Chondrocyte (in vitro differentiated cells): ENCODE results near the gene RADIL. TPM values are rescaled to one million over a fixed set of nuclear protein-coding genes. Genes with fewer than 3 reads are reported as not detected.

Experiments
- DNase-seq: peaks from one replicate; pipeline ENCODE4 v3.0.0; 2021; ENCODE audit warnings: mixed read lengths, low spot score
- H3K27ac Mint-ChIP-seq: one replicate; pipeline ENCODE4 v1.8.0; 2021; ENCODE audit warnings: mild to moderate bottlenecking, moderate library complexity, mixed read lengths; ENCODE audit not compliant: unreplicated experiment
- H3K27me3 Mint-ChIP-seq: 2 replicates; pipeline ENCODE4 v1.8.0; 2021; ENCODE audit warnings: low read depth, mixed read lengths
- H3K36me3 Mint-ChIP-seq: 2 replicates; pipeline ENCODE4 v1.8.0; 2021; ENCODE audit warnings: low read depth, mixed read lengths
- H3K4me1 Mint-ChIP-seq: 2 replicates; pipeline ENCODE4 v1.8.0; 2021; ENCODE audit warnings: low read depth, mild to moderate bottlenecking, mixed read lengths
- H3K4me3 Mint-ChIP-seq: one replicate; pipeline ENCODE4 v1.8.0; 2021; ENCODE audit warnings: mild to moderate bottlenecking, moderate library complexity, mixed read lengths; ENCODE audit not compliant: unreplicated experiment
- H3K9me3 Mint-ChIP-seq: 2 replicates; pipeline ENCODE4 v1.8.0; 2021; ENCODE audit warnings: low read depth, mixed read lengths
- total RNA-seq: library from RNA; stranded (reverse); gene quantifications from 3 replicates; pipeline ENCODE4 v1.2.1, GENCODE V29; 2021
- TF ChIP-seq, protein P1 (sequence below): fragments of 200-600 bp; sonication (generic); IDR thresholded peaks from 2 replicates; pipeline ENCODE4 v1.5.0; 2021; ENCODE audit warnings: antibody characterized with exemption, mild to moderate bottlenecking, moderate library complexity

Gene RADIL
- total RNA-seq, 1 donor from 2014 or later, result 1.2 TPM

DNA sequence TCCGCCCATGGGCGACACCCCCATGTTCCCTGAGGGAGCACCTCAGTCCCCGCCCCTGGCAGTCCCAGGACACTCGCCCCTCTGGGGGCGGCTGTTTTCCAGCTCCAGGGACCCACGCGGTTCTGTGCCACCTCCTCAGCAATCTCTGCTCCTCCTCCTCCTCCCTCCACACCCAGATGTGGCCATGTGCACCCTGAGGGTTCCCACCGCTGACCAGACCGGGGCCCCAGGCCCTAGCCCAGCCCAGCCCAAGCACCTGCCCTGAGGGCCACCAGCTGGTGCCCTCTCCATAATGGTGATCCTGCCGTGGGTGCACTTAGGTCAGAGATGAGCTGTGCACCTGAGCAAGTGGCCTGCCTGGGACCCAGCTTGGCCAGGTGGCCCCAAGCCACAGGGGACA is 83.0 kb downstream of the RADIL start:
- TF ChIP-seq, protein P1, sequence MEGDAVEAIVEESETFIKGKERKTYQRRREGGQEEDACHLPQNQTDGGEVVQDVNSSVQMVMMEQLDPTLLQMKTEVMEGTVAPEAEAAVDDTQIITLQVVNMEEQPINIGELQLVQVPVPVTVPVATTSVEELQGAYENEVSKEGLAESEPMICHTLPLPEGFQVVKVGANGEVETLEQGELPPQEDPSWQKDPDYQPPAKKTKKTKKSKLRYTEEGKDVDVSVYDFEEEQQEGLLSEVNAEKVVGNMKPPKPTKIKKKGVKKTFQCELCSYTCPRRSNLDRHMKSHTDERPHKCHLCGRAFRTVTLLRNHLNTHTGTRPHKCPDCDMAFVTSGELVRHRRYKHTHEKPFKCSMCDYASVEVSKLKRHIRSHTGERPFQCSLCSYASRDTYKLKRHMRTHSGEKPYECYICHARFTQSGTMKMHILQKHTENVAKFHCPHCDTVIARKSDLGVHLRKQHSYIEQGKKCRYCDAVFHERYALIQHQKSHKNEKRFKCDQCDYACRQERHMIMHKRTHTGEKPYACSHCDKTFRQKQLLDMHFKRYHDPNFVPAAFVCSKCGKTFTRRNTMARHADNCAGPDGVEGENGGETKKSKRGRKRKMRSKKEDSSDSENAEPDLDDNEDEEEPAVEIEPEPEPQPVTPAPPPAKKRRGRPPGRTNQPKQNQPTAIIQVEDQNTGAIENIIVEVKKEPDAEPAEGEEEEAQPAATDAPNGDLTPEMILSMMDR, result no peak
- no peaks in the 10 kb centered on the region for H3K27me3 Mint-ChIP-seq
- no peak overlapping the region for H3K27ac Mint-ChIP-seq
- H3K4me3 Mint-ChIP-seq, result no peak overlapping the region
- no peaks in the 10 kb centered on the region for H3K9me3 Mint-ChIP-seq
- DNase-seq, result no peak
- H3K4me1 Mint-ChIP-seq, result no peaks in the 10 kb centered on the region
- H3K36me3 Mint-ChIP-seq, result peaks cover 1% of the 10 kb centered on the region

DNA sequence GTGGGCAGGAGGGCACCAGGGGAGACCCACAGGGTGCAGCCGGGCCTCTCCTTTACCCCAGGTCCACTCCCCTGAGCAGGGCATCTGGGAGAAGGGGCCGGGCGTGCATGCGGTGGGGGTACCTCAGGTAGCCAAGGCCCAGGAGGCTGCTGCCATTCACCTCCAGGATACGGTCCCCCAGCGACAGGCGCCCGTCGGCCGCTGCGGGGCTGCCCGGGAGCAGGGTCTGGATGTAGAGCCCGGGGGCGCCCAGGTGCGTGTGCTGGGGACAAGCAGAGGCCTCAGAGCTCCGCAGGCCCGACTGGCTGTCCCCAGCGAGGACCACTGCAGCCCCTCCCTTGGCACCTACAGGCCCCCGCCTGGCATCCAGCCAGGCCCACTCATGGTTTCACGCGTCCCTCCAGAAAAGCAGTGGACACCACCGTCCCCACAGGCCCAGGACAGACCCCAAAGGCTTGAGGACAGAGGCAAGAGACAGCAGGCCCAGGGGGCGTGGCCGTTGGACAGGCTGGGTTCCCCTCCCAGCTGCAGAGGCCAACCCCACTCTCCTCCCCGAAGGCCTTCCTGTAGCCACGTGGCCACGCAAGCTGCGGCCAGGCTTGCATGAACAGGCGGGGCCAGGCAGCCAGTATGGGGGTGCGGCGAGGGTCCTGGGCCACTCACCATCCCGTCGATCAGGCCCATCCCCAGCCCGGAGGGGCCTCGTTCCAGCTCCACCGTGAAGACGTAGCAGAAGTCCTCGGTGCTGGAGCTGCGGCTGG is 83.8 kb downstream of the RADIL start:
- Mint-ChIP-seq H3K36me3 (peaks cover 1% of the 10 kb centered on the region), H3K27ac (no peak overlapping the region), H3K27me3 (no peaks in the 10 kb centered on the region), H3K4me3 (no peak overlapping the region), H3K4me1 (no peaks in the 10 kb centered on the region), H3K9me3 (no peaks in the 10 kb centered on the region)
- DNase-seq, result no peak
- TF ChIP-seq, protein P1, result no peak

DNA sequence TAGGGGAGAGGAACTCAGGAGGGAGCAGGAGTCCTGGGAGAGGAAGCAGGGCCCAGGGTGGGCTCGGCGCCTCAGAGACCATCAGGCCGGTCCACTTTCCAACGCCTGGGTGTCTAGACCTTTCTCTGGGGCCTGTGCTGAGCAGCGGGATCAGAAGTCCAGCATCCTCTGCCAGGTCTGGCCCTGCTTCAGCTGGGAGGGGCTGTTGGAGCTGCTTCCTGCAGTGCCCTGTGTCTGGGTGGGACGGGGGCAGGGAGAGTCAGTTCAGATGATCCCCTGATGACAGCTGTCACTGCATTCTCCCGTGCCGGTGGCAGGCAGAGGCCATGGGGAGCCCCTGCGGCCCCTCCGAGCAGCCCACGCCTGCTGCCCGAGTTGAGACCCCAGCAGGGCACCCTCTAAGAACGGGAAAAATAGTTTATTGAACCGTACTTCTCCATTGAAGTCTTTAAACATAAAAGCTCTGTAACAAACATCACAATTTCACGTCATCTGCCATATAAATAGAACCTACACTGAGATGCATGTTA is 84.7 kb downstream of the RADIL start:
- no peaks in the 10 kb centered on the region for H3K27me3 Mint-ChIP-seq
- H3K4me1 Mint-ChIP-seq, result no peaks in the 10 kb centered on the region
- TF ChIP-seq, protein P1, result no peak
- H3K27ac Mint-ChIP-seq, result no peak overlapping the region
- peaks cover 4% of the 10 kb centered on the region for H3K36me3 Mint-ChIP-seq
- no peak overlapping the region for H3K4me3 Mint-ChIP-seq
- DNase-seq, result no peak
- H3K9me3 Mint-ChIP-seq, result no peaks in the 10 kb centered on the region

DNA sequence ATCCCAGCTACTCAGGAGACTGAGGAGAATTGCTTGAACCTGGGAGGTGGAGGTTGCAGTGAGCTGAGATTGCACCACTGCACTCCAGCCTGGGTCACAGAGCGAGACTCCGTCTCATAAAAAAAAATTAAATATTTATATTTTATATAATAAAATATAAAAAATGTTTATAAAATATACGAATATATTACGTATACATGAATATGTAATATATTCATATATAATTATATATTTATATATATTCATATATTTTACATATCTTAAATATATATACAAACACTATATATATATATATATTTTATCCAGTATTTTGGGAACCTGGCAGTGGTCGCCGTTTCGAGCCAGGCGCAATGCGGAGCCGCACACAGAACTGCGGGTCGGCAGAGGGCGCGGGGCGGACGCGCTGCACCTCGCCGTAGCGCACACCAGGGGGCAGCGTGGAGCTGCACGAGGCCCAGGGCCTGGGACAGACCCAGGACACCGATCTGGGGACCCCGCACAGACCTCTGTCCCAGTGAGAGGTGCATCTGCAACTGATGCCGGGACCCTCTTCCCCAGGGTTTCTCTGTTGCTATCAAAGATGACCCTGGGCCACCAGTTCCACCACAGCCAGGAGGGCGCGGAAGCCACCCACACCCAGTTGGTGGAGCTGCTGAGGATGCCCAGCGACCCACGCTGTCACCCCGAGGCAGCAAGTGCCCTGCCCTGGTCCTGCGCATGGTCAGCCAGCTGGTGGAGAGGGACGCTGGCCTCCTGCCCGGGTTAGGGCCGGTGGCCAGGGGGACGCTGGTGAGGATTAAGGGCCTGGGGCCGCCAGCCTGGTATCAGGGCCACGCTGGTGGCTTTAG is 85.4 kb downstream of the RADIL start:
- H3K9me3 Mint-ChIP-seq, result no peaks in the 10 kb centered on the region
- TF ChIP-seq, protein P1, result peak; percentile 98

GRCh38 chr7:4796453-4796852 is 87.1 kb downstream of the RADIL start:
- H3K36me3 Mint-ChIP-seq, result peaks cover 7% of the 10 kb centered on the region
- H3K9me3 Mint-ChIP-seq, result no peaks in the 10 kb centered on the region
- no peak overlapping the region for H3K4me3 Mint-ChIP-seq
- no peak overlapping the region for H3K27ac Mint-ChIP-seq
- TF ChIP-seq, protein P1, result no peak
- DNase-seq, result no peak
- H3K4me1 Mint-ChIP-seq, result no peaks in the 10 kb centered on the region
- no peaks in the 10 kb centered on the region for H3K27me3 Mint-ChIP-seq

More for the DNA sequence above, 85.4 kb downstream of the RADIL start:
- Mint-ChIP-seq H3K27ac (no peak overlapping the region), H3K4me1 (no peaks in the 10 kb centered on the region), H3K4me3 (no peak overlapping the region), H3K27me3 (no peaks in the 10 kb centered on the region), H3K36me3 (peaks cover 4% of the 10 kb centered on the region)
- no peak for DNase-seq
